MCF 10A (cell line): ENCODE results near the gene NLRP8. TPM values are rescaled to one million over a fixed set of nuclear protein-coding genes. Genes with fewer than 3 reads are reported as not detected.

ENCODE experiments used
- BruUV-seq: library from RNA; stranded (reverse); fragments of 400-500 nt; replicated peaks from 2 replicates; lab custom pipeline; 2021; lab: Mats Ljungman, UMichigan
- CTCF ChIA-PET: fragments of 300-600 bp; sonication (Branson Sonifier 250); formaldehyde crosslinking; extraction: SDS; loops from one replicate; lab custom pipeline; 2021; ENCODE audit warnings: antibody characterized with exemption, inconsistent platforms; lab: Yijun Ruan, JAX
- POLR2A ChIA-PET: fragments of 300-600, 350-650 bp; sonication (Branson Sonifier 250); formaldehyde crosslinking; extraction: SDS; loops from one replicate; lab custom pipeline; 2020; ENCODE audit warnings: antibody characterized with exemption, inconsistent platforms; lab: Yijun Ruan, JAX
- DNase-seq: peaks from one replicate; pipeline ENCODE4 v3.0.0-alpha.2; 2018; ENCODE audit not compliant: unreplicated experiment
- H3K27ac Mint-ChIP-seq: one replicate; pipeline ENCODE4 v1.8.0; 2022; ENCODE audit warnings: mild to moderate bottlenecking, low read depth, mixed read lengths; ENCODE audit not compliant: unreplicated experiment
- H3K27me3 Mint-ChIP-seq: one replicate; pipeline ENCODE4 v1.8.0; 2022; ENCODE audit warnings: mixed read lengths; ENCODE audit not compliant: insufficient read depth, unreplicated experiment
- H3K36me3 Mint-ChIP-seq: one replicate; pipeline ENCODE4 v1.8.0; 2022; ENCODE audit warnings: mild to moderate bottlenecking, moderate library complexity, mixed read lengths; ENCODE audit not compliant: insufficient read depth, unreplicated experiment
- H3K4me1 Mint-ChIP-seq: one replicate; pipeline ENCODE4 v1.8.0; 2022; ENCODE audit warnings: mixed read lengths; ENCODE audit not compliant: insufficient read depth, unreplicated experiment
- H3K4me3 Mint-ChIP-seq: one replicate; pipeline ENCODE4 v1.8.0; 2022; ENCODE audit warnings: mild to moderate bottlenecking, moderate library complexity, mixed read lengths; ENCODE audit not compliant: unreplicated experiment
- H3K9me3 Mint-ChIP-seq: one replicate; pipeline ENCODE4 v1.8.0; 2022; ENCODE audit warnings: mixed read lengths; ENCODE audit not compliant: unreplicated experiment
- CTCF ChIP-seq: fragments of 200-600 bp; IDR thresholded peaks from one replicate; pipeline ENCODE4 v1.8.0; 2022; ENCODE audit warnings: antibody characterized with exemption, mild to moderate bottlenecking; ENCODE audit not compliant: unreplicated experiment
- intact Hi-C: fragments of 100-400 bp; cut with micrococcal nuclease; formaldehyde crosslinking; loops from 2 replicates; pipeline ENCODE4 v1.14.1; 2022
- total RNA-seq: library from RNA; stranded (reverse); gene quantifications from 2 replicates; pipeline ENCODE4 v1.2.3, GENCODE V29; 2022

The NLRP8 gene
- total RNA-seq, 1 experiment from 2014 or later, result not detected

- H3K9me3 Mint-ChIP-seq, result peaks cover 15% of the 10 kb centered on the region
- DNase-seq, result no peak
- no TSS peak for BruUV-seq
- H3K4me1 Mint-ChIP-seq, result no peaks in the 10 kb centered on the region
- ChIA-PET POLR2A (no interaction called here), CTCF (no interaction called here)
- no peak overlapping the region for H3K27ac Mint-ChIP-seq
- H3K4me3 Mint-ChIP-seq, result no peak overlapping the region
- H3K36me3 Mint-ChIP-seq, result no peaks in the 10 kb centered on the region
- intact Hi-C loops, result no loop called here
- no peak for TF ChIP-seq CTCF
- H3K27me3 Mint-ChIP-seq, result no peaks in the 10 kb centered on the region
Observed at GRCh38 chr19:55985254-55985653, 37.6 kb downstream of the NLRP8 start.

DNA sequence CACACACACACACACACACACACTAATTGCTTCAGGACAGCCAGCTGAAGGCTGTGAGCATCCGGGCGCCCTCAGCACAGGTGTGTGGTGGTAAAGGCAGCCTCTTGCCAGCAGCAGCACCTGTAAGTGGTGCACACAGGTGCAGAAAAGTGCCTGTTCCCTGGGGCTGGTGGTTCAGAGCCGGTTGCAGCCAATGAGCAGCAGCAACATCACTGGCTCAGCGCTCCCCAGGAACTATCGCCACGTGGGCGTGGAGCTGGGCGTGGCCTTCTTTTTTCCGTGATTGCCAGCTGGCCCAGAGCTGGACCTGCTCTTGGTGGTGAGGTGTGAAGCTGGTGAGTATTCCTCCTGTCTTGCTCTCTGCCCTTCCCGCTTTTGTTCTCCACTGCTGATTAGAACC, 38.9 kb downstream of the NLRP8 start, which contains the start of gene NLRP5:
Gene NLRP5, plus strand, starts transcription at position 289 of the 400 bp plus-strand sequence.
- no peak for DNase-seq
- intact Hi-C loops, result no loop called here

DNA sequence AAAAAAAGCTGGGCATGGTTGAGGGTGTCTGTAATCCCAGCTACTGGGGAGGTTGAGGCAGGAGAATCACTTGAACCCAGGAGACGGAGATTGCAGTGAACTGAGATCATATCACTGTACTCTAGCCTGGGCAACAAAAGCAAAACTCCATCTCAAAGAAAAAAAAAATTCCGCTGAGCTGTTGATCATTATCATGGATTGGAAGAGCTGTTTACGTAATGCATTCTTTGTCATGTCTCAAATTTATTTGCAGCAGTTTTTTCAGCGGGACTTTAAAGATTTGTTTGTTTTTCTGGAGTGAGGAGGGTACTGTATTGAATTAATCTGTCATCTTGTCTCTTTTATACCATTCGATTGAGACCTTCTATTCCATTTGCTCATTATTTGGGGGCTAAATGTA, 43.2 kb downstream of the NLRP8 start:
- CTCF ChIA-PET, result interaction anchor here (0.8 kb wide), 1 partner anchor 34 kb away, joined by 4 read pairs; no protein-coding TSS in a partner anchor
- intact Hi-C loops, result no loop called here
- Mint-ChIP-seq H3K4me3 (no peak overlapping the region), H3K27ac (no peak overlapping the region), H3K27me3 (no peaks in the 10 kb centered on the region), H3K9me3 (peaks cover 18% of the 10 kb centered on the region), H3K36me3 (peaks cover 7% of the 10 kb centered on the region), H3K4me1 (no peaks in the 10 kb centered on the region)
- no peak for DNase-seq
- BruUV-seq, result no TSS peak
- POLR2A ChIA-PET, result no interaction called here
- TF ChIP-seq CTCF, result no peak

More for the DNA sequence above, 38.9 kb downstream of the NLRP8 start, which contains the start of gene NLRP5:
- no TSS peak for BruUV-seq
- ChIA-PET CTCF (no interaction called here), POLR2A (no interaction called here)
- no peaks in the 10 kb centered on the region for H3K27me3 Mint-ChIP-seq
- no peaks in the 10 kb centered on the region for H3K4me1 Mint-ChIP-seq
- no peak for TF ChIP-seq CTCF
- H3K4me3 Mint-ChIP-seq, result no peak within 1 kb of the TSS
- no peak within 1 kb of the TSS for H3K27ac Mint-ChIP-seq
- peaks cover 13% of the 10 kb centered on the region for H3K9me3 Mint-ChIP-seq
- H3K36me3 Mint-ChIP-seq, result no peaks in the 10 kb centered on the region

GRCh38 chr19:55993492-55993891, 45.9 kb downstream of the NLRP8 start:
- Mint-ChIP-seq H3K27ac (no peak overlapping the region), H3K4me1 (no peaks in the 10 kb centered on the region), H3K9me3 (peaks cover 14% of the 10 kb centered on the region), H3K4me3 (no peak overlapping the region), H3K27me3 (no peaks in the 10 kb centered on the region), H3K36me3 (peaks cover 7% of the 10 kb centered on the region)
- no TSS peak for BruUV-seq
- CTCF ChIA-PET, result interaction anchor here (0.7 to 1.4 kb wide), 2 partner anchors 85 to 339 kb away, joined by 3 read pairs; no protein-coding TSS in a partner anchor
- POLR2A ChIA-PET, result no interaction called here
- TF ChIP-seq CTCF, result no peak
- intact Hi-C loops, result no loop called here
- no peak for DNase-seq
